Loucy (cell line): ENCODE data around the gene TTC14.

ENCODE experiments used
- H2AFZ ChIP-seq: fragments of 200-600 bp; sonication (generic); 2 replicates; pipeline ENCODE4 v1.6.0; 2016; ENCODE audit warnings: antibody characterized with exemption, mild to moderate bottlenecking, low read length, moderate library complexity
- H3F3A ChIP-seq: fragments of 200-600 bp; 2 replicates; pipeline ENCODE4 v1.6.0; 2016; ENCODE audit warnings: antibody characterized with exemption, low read depth, mild to moderate bottlenecking
- H3K27me3 ChIP-seq: fragments of 200-600 bp; sonication (generic); 2 replicates; pipeline ENCODE4 v1.6.1; 2014; ENCODE audit warnings: low read length, mild to moderate bottlenecking; ENCODE audit not compliant: insufficient read depth, poor library complexity, severe bottlenecking
- H3K36me3 ChIP-seq: fragments of 200-600 bp; sonication (generic); 2 replicates; pipeline ENCODE4 v1.6.1; 2016; ENCODE audit warnings: low read length; ENCODE audit not compliant: insufficient read depth
- H3K4me1 ChIP-seq: fragments of 200-600 bp; sonication (generic); 2 replicates; pipeline ENCODE4 v1.5.1; 2014; ENCODE audit warnings: low read length, mild to moderate bottlenecking; ENCODE audit not compliant: insufficient read depth, poor library complexity, severe bottlenecking
- H3K4me2 ChIP-seq: fragments of 200-600 bp; sonication (generic); 2 replicates; pipeline ENCODE4 v1.6.0; 2014; ENCODE audit warnings: antibody characterized with exemption, low read length, low read depth, mild to moderate bottlenecking; ENCODE audit not compliant: poor library complexity, severe bottlenecking
- H3K4me3 ChIP-seq: fragments of 200-600 bp; sonication (generic); 2 replicates; pipeline ENCODE4 v1.5.1; 2014; ENCODE audit warnings: low read length, mild to moderate bottlenecking, mixed read lengths; ENCODE audit not compliant: poor library complexity, severe bottlenecking
- H3K79me2 ChIP-seq: fragments of 200-600 bp; sonication (generic); 2 replicates; pipeline ENCODE4 v1.6.1; 2014; ENCODE audit warnings: low read length; ENCODE audit not compliant: insufficient read depth
- H3K9ac ChIP-seq: fragments of 200-600 bp; sonication (generic); 2 replicates; pipeline ENCODE4 v1.6.0; 2014; ENCODE audit warnings: mild to moderate bottlenecking, low read depth, low read length, moderate library complexity; ENCODE audit not compliant: poor library complexity, severe bottlenecking
- H3K9me2 ChIP-seq: fragments of 200-600 bp; sonication (generic); replicated peaks from 2 replicates; pipeline ENCODE4 v1.6.1; 2016; ENCODE audit warnings: low read depth, low read length, mixed read lengths
- H3K9me3 ChIP-seq: fragments of 200-600 bp; sonication (generic); 2 replicates; pipeline ENCODE4 v1.6.1; 2014; ENCODE audit warnings: mild to moderate bottlenecking, antibody characterized with exemption, low read length, low read depth; ENCODE audit not compliant: insufficient read depth
- H4K20me1 ChIP-seq: fragments of 200-600 bp; sonication (generic); 2 replicates; pipeline ENCODE4 v1.6.0; 2014; ENCODE audit warnings: antibody characterized with exemption, low read length, mild to moderate bottlenecking; ENCODE audit not compliant: insufficient read depth, poor library complexity, severe bottlenecking
- EZH2phosphoT487 ChIP-seq: fragments of 200-600 bp; IDR thresholded peaks from 2 replicates; pipeline ENCODE4 v1.6.1; 2018; ENCODE audit warnings: antibody characterized with exemption, mild to moderate bottlenecking, moderate library complexity, borderline replicate concordance
- TF ChIP-seq, protein P1 (sequence below): fragments of 200-600 bp; sonication (generic); conservative IDR thresholded peaks from 2 replicates; pipeline ENCODE4 v1.5.1; 2014; ENCODE audit warnings: mild to moderate bottlenecking, antibody characterized with exemption, low read length

TTC14 gene

DNA sequence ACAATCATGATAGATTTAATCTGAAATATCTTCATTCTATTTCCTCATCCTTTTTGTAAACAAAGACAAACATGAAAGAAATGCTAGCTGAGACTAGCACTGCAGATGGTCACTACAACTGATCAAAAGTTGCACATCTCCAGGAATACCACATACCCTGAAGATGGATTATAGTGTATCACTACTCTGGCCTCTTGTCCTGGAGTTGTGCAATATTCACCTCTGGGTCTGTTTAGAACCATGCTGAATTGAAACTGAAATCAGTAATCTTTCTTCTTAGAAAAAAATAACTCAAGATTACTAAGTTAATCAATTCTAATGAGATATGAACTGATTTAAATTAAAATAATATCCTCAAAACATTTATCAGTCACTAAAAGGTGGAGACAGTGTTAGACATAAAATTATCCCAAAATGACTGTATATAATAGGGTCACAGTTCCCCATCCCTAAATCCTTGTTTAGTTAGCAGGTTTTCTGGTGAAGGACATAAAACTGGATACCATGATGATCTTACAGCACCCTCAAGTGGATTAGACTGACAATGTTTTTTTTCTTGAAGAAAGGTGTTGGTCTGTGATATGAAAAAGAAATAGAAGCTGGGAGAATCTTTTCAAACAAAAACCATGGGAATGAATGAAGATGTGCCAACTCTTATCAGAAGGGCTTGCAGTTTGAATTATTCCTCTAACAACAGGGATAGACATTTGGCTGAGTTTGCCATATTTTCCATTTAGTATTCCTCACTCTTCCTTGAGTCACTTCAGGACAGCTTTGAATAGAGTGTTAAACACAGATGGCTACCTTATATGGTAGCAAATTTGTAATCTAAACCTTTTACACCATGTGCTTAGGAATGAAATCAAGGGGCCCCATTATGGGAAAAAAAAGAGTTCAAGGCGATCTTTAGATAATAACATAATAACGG is 7.1 kb upstream of the TTC14 start:
- H4K20me1 ChIP-seq, result no peaks in the 10 kb centered on the region
- no peaks in the 10 kb centered on the region for H3K36me3 ChIP-seq
- no peaks in the 10 kb centered on the region for H3K27me3 ChIP-seq
- H3K4me1 ChIP-seq, result no peaks in the 10 kb centered on the region
- H3K4me3 ChIP-seq, result no peak overlapping the region
- H3K9ac ChIP-seq, result no peak overlapping the region
- no peaks in the 10 kb centered on the region for H3K9me3 ChIP-seq
- peak overlapping the region; percentile 20; the same call in 1 of the 2 replicates for H2AFZ ChIP-seq
- H3K9me2 ChIP-seq, result no peaks in the 10 kb centered on the region
- no peak overlapping the region for H3K4me2 ChIP-seq
- H3F3A ChIP-seq, result no peaks in the 10 kb centered on the region
- H3K79me2 ChIP-seq, result no peaks in the 10 kb centered on the region
- TF ChIP-seq, protein P1, sequence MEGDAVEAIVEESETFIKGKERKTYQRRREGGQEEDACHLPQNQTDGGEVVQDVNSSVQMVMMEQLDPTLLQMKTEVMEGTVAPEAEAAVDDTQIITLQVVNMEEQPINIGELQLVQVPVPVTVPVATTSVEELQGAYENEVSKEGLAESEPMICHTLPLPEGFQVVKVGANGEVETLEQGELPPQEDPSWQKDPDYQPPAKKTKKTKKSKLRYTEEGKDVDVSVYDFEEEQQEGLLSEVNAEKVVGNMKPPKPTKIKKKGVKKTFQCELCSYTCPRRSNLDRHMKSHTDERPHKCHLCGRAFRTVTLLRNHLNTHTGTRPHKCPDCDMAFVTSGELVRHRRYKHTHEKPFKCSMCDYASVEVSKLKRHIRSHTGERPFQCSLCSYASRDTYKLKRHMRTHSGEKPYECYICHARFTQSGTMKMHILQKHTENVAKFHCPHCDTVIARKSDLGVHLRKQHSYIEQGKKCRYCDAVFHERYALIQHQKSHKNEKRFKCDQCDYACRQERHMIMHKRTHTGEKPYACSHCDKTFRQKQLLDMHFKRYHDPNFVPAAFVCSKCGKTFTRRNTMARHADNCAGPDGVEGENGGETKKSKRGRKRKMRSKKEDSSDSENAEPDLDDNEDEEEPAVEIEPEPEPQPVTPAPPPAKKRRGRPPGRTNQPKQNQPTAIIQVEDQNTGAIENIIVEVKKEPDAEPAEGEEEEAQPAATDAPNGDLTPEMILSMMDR, result peak; percentile 82
- no peak for TF ChIP-seq EZH2phosphoT487

- Histone ChIP-seq H3K4me2 (no peak overlapping the region), H3K4me3 (no peak overlapping the region), H3F3A (no peaks in the 10 kb centered on the region), H3K4me1 (no peaks in the 10 kb centered on the region), H3K36me3 (no peaks in the 10 kb centered on the region), H4K20me1 (no peaks in the 10 kb centered on the region), H2AFZ (no peak overlapping the region), H3K27me3 (no peaks in the 10 kb centered on the region), H3K9me2 (no peaks in the 10 kb centered on the region), H3K9me3 (no peaks in the 10 kb centered on the region), H3K9ac (no peak overlapping the region), H3K79me2 (no peaks in the 10 kb centered on the region)
- TF ChIP-seq, protein P1, result no peak
- TF ChIP-seq EZH2phosphoT487, result no peak
These were observed 6.4 kb upstream of the TTC14 start for GRCh38 chr3:180595559-180595935.

DNA sequence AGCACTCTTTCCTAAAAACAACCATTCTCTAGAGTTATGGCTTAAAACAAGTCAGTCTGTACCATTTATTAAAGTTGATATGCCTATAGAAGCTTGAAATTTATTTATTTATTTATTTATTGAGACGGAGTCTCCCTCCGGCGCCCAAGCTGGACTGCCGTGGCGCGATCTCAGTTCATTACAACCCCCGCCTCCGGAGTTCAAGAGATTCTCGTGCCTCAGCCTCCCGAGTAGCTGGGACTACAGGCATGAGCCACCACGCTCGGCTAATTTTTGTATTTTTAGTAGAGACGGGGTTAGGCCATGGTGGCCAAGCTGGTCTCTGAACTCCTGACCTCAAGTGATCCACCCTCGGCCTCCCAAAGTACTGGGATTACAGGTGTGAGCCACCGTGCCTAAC is 1.5 kb upstream of the TTC14 start:
- Histone ChIP-seq H3F3A (no peaks in the 10 kb centered on the region), H3K9me2 (no peaks in the 10 kb centered on the region), H3K4me1 (no peaks in the 10 kb centered on the region), H3K4me3 (no peak overlapping the region), H2AFZ (no peak overlapping the region), H3K9me3 (no peaks in the 10 kb centered on the region), H3K36me3 (no peaks in the 10 kb centered on the region), H3K79me2 (no peaks in the 10 kb centered on the region), H3K4me2 (no peak overlapping the region), H3K9ac (no peak overlapping the region), H4K20me1 (no peaks in the 10 kb centered on the region), H3K27me3 (no peaks in the 10 kb centered on the region)
- TF ChIP-seq EZH2phosphoT487, result no peak
- TF ChIP-seq, protein P1, result no peak
